ENCODE data around the gene ZNF74.
"Not testable (repeated sequence)": the region's sequence is repeated elsewhere in the genome, so short reads cannot be mapped to it uniquely, and the experiment has no call there.

ZNF74 gene

GRCh38 chr22:20376281-20376680 is 17.7 kb upstream of the ZNF74 start:
- not testable (repeated sequence) for DNase-seq (ENCODE audit: low read depth in 2 of 2)

GRCh38 chr22:20376983-20377382 is 17.0 kb upstream of the ZNF74 start:
- DNase-seq (ENCODE audit: low read depth in 2 of 2) = not testable (repeated sequence)

GRCh38 chr22:20378110-20378509 is 15.8 kb upstream of the ZNF74 start:
- no peak for DNase-seq (ENCODE audit: low read depth in 2 of 2)

- DNase-seq (ENCODE audit: low read depth in 2 of 2) = not testable (repeated sequence)
Measured at GRCh38 chr22:20378684-20379083, 15.3 kb upstream of the ZNF74 start.

GRCh38 chr22:20380486-20380885 is 13.5 kb upstream of the ZNF74 start:
- DNase-seq (ENCODE audit: low read depth in 2 of 2) = no peak

- DNase-seq (ENCODE audit: low read depth in 2 of 2) = no peak
Measured at GRCh38 chr22:20383538-20383937, 10.4 kb upstream of the ZNF74 start.

- no peak for DNase-seq (ENCODE audit: low read depth in 2 of 2)
Measured at GRCh38 chr22:20384171-20384570, 9.8 kb upstream of the ZNF74 start.

GRCh38 chr22:20384865-20385264 is 9.1 kb upstream of the ZNF74 start:
- DNase-seq (ENCODE audit: low read depth in 2 of 2) = no peak

- no peak for DNase-seq (ENCODE audit: low read depth in 2 of 2)
Measured at GRCh38 chr22:20386336-20386735, 7.6 kb upstream of the ZNF74 start.

- no peak for DNase-seq (ENCODE audit: low read depth in 2 of 2)
Measured at GRCh38 chr22:20386972-20387371, 7.0 kb upstream of the ZNF74 start.

GRCh38 chr22:20388200-20388599 is 5.8 kb upstream of the ZNF74 start:
- no peak for DNase-seq (ENCODE audit: low read depth in 2 of 2)

- DNase-seq (ENCODE audit: low read depth in 2 of 2) = no peak
Measured at GRCh38 chr22:20389288-20389687, 4.7 kb upstream of the ZNF74 start.

- no peak for DNase-seq (ENCODE audit: low read depth in 2 of 2)
Measured at GRCh38 chr22:20390394-20390907, 3.5 kb upstream of the ZNF74 start.

- no peak for DNase-seq (ENCODE audit: low read depth in 2 of 2)
Measured at GRCh38 chr22:20391222-20391621, 2.7 kb upstream of the ZNF74 start.

- not testable (repeated sequence) for DNase-seq (ENCODE audit: low read depth in 2 of 2)
Measured at GRCh38 chr22:20392365-20392881, 1.5 kb upstream of the ZNF74 start.

GRCh38 chr22:20392983-20393704 is 807 bp upstream of the ZNF74 start:
- DNase-seq (ENCODE audit: low read depth in 2 of 2) = no peak

- DNase-seq (ENCODE audit: low read depth in 2 of 2) = no peak
Measured at GRCh38 chr22:20395181-20395906, 1.4 kb downstream of the ZNF74 start.

- DNase-seq (ENCODE audit: low read depth in 2 of 2) = no peak
Measured at GRCh38 chr22:20395907-20396287, 1.9 kb downstream of the ZNF74 start.

- no peak for DNase-seq (ENCODE audit: low read depth in 2 of 2)
Measured at GRCh38 chr22:20396639-20397038, 2.7 kb downstream of the ZNF74 start.

- DNase-seq (ENCODE audit: low read depth in 2 of 2) = no peak
Measured at GRCh38 chr22:20397498-20397897, 3.5 kb downstream of the ZNF74 start.

GRCh38 chr22:20398420-20398819 is 4.5 kb downstream of the ZNF74 start:
- DNase-seq (ENCODE audit: low read depth in 2 of 2) = no peak

- no peak for DNase-seq (ENCODE audit: low read depth in 2 of 2)
Measured at GRCh38 chr22:20399866-20400605, 6.1 kb downstream of the ZNF74 start.
